ENCODE data around the gene TVP23C.
"Not testable (repeated sequence)": the region's sequence is repeated elsewhere in the genome, so short reads cannot be mapped to it uniquely, and the experiment has no call there.

DNA sequence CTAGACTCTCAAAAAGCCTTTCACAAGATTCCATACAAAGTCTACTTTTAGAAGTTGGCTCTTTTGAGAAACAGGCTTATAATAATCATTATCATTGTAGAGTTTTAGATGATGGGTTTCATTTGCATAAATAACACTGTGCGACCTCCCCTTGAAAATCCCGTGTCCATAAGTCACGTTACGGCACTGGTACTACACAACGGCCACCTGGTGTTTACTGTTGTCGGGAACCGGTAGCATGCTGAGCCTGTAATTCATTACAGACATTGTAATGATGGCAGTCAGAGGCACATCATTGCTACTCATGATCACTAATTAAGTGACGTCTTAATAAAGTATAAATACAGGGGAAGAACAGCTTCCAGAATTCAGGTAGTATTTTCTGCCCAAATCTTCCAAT is 24.7 kb upstream of the TVP23C start:
- TF ChIP-seq, protein P1, sequence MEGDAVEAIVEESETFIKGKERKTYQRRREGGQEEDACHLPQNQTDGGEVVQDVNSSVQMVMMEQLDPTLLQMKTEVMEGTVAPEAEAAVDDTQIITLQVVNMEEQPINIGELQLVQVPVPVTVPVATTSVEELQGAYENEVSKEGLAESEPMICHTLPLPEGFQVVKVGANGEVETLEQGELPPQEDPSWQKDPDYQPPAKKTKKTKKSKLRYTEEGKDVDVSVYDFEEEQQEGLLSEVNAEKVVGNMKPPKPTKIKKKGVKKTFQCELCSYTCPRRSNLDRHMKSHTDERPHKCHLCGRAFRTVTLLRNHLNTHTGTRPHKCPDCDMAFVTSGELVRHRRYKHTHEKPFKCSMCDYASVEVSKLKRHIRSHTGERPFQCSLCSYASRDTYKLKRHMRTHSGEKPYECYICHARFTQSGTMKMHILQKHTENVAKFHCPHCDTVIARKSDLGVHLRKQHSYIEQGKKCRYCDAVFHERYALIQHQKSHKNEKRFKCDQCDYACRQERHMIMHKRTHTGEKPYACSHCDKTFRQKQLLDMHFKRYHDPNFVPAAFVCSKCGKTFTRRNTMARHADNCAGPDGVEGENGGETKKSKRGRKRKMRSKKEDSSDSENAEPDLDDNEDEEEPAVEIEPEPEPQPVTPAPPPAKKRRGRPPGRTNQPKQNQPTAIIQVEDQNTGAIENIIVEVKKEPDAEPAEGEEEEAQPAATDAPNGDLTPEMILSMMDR (IDR thresholded peaks at IDR 0.05 in 8 of 11, conservative IDR thresholded peaks at IDR 0.05 in 3 of 11): not testable (repeated sequence)
- not testable (repeated sequence) for TF ChIP-seq POLR2AphosphoS5, POLR2A (IDR thresholded peaks at IDR 0.05)

All from spleen (tissue), 7 donors.